ENCODE results near the gene FRMD4A.

DNA sequence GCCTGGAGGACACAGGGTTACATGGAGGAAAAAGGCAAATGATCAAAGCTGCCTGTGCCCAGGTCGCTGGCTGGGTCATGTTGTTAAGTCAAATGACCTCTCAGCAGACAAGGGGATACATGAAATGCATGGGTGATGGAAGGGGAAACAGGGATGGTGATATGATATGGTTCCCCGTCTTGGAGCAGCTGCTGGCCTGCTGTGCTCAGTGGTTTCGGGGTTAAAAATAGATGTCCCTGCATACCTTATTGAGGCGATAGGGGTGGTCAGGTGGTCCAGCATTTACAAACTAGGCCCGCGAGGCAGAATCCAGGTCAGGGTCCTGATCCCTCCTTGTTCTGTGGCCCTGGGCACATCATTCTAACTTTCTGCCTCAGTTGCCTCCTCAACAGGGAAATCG, 586.8 kb downstream of the FRMD4A start:
- TF ChIP-seq NFYA (IDR thresholded peaks at IDR 0.05; ENCODE audit: borderline replicate concordance, low read depth, low read length) (no peak), NBN (IDR thresholded peaks at IDR 0.05) (no peak), POLR2AphosphoS5 (IDR thresholded peaks at IDR 0.05; ENCODE audit: low read length) (no peak), ZNF274 (IDR thresholded peaks at IDR 0.05; ENCODE audit: insufficient read depth, insufficient read length) (no peak), TAF1 (IDR thresholded peaks at IDR 0.05; ENCODE audit: borderline replicate concordance, low read depth, low read length) (no peak), CBX3 (IDR thresholded peaks at IDR 0.05; ENCODE audit: borderline replicate concordance, low read depth) (no peak), CEBPB (IDR thresholded peaks at IDR 0.05; ENCODE audit: borderline replicate concordance in 1 of 2, low read depth in 2 of 2, low read length in 2 of 2) (no peak)
- TF ChIP-seq, protein P1, sequence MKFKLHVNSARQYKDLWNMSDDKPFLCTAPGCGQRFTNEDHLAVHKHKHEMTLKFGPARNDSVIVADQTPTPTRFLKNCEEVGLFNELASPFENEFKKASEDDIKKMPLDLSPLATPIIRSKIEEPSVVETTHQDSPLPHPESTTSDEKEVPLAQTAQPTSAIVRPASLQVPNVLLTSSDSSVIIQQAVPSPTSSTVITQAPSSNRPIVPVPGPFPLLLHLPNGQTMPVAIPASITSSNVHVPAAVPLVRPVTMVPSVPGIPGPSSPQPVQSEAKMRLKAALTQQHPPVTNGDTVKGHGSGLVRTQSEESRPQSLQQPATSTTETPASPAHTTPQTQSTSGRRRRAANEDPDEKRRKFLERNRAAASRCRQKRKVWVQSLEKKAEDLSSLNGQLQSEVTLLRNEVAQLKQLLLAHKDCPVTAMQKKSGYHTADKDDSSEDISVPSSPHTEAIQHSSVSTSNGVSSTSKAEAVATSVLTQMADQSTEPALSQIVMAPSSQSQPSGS (IDR thresholded peaks at IDR 0.05; ENCODE audit: low read length) = no peak
- TF ChIP-seq, protein P2, sequence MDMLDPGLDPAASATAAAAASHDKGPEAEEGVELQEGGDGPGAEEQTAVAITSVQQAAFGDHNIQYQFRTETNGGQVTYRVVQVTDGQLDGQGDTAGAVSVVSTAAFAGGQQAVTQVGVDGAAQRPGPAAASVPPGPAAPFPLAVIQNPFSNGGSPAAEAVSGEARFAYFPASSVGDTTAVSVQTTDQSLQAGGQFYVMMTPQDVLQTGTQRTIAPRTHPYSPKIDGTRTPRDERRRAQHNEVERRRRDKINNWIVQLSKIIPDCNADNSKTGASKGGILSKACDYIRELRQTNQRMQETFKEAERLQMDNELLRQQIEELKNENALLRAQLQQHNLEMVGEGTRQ (IDR thresholded peaks at IDR 0.05; ENCODE audit: borderline replicate concordance, low read depth, low read length) = no peak

Measured in GM12878 (cell line).